Frontal cortex (tissue), 4 donors: ENCODE results near the gene PDGFD. TPM values are rescaled to one million over a fixed set of nuclear protein-coding genes. Genes with fewer than 3 reads are reported as not detected.
A peak's percentile ranks its signal among the peaks of the same experiment; 100 is the strongest.

Source experiments
- DNase-seq, 2 donors: peaks; one replicate each; pipeline ENCODE4 v3.0.0; 2012; ENCODE audit warnings: low spot score in 2 of 2
- FAIRE-seq: peaks from 2 replicates; lab custom pipeline; 2012; peaks lifted over from hg19 to GRCh38; lab: Jason Lieb, UNC
- total RNA-seq: library from RNA; depleted of rRNA; stranded (reverse); fragments of >200 nt; gene quantifications from one replicate; pipeline ENCODE4 v1.2.3, GENCODE V29; 2014
- donor health status: control.
- donor health status: control.
- donor health status: control.

Gene PDGFD
- total RNA-seq, 1 donor from 2014 or later = 7.3 TPM

DNA sequence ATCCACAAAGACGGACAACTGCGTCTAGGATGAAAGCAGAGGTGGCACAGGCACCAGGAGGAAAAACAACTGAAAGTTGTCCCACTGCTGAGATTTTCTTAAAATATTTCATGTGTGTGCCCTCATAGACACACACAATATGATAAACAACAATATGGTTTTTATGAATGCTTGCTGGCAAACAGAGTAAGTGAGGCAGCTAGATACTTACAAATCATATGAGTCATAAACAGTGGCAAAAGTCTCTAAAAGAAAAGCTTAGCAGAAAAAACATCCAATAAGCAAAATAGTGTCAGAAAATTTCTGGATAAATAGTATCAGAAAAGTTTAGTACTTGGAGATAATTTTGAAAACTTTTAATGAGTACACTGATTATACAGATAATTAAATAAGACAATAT, 228.7 kb downstream of the PDGFD start:
- FAIRE-seq (no peak), DNase-seq (no peak)

DNA sequence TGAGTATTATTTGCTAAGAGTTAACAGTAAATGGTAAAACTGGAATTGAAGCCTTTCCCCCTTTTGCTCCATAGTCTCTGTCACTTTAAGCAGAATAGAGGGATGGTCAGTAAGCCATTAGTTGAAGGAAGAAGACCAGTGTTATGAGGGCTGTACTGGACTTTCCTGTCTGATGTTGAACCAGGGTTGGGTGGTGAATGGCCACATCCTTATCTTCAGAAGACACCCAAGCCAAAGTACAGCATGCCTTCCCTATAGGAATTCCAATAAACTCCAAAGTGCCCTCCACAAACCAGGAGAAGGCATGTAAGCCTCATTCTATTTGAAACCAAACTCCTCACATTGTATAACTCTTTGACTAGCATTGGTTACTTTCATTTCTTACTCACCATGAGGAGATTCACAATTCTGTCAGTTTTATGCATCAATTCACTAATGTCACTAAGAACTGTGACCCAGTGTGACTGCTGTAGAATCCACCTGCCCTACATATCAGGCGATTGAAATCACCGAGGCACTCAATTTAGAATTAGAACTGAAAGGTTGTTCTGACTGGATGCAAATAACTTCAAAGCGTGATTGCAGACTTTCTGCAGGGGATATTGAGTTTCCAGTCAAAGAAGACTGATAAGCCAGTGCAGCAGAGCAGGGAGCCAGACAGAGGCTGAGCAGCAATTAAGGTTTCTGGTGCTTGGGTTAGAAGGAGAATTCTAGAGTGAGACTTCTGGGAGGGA, 234.6 kb downstream of the PDGFD start:
- DNase-seq (no peak), FAIRE-seq (no peak)

DNA sequence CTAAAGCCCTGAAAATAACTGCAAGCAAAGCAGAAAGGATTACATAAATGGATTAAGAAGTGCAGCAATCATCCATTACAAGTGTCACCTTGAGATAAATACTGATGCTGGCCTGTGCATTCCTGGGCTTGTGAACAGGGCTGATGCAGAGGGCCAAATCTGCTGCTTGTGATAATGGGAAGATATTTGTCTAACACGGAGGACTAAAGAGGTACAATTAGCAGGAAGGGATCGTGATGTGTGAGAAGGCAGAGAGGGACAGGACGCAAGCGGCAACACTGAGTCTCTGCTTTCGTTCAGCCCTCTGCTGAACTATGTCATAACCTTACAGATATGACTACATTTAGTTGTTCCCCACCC, 235.2 kb downstream of the PDGFD start:
- FAIRE-seq = no peak
- no peak for DNase-seq

DNA sequence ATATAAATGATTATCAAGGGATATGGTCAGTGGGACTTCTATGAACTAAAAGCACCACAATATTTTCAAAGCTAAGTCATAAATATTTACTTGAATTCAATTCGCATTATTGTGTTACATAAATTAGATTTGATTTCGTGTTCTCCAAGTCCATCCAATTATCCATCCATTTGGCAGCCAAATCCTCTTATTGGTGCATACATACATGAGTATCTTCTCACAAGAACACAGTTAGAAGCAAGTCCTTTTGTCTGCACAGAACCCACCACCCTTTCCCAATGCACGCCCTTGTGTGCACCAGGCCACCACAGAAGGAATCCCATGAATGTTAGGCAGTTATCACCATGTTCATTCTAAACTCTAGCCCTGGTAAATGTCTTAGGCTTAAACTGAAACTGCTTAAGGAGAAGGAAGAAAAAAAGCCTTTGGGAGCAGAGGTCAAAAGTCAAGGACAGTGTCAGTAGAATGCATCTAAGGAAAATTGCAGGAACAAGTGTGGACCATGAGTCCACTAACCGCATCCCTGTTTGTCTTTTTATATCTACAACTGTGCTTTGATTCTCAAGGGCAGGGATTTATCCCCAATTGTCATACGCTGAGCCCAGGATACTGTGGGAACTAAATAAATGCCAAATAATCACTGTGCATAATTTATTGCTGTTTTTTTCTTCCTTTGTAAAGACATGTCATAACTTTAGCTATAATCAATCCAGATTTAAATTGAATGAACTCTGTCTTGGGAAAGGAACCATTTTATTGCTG, 235.7 kb downstream of the PDGFD start:
- no peak for DNase-seq
- no peak for FAIRE-seq

DNA sequence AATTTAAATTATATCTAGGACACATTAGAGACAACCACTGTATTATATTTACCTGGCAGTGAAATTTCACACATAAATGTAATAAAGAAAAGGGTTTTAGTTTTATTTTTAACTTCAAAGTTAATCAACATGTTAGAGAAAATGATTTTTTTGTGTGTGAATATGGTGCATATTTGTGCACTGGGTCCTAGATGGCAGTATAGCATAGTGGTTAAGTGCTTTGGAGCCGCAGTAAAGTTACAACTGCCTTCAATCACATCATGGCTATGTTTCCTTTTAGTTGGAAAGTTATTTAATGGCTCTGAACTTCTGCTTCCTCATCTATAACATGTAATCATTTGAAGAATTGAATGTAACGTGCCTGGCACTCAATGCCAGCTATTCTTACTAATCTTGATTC, 236.4 kb downstream of the PDGFD start:
- FAIRE-seq = peak; percentile 49

DNA sequence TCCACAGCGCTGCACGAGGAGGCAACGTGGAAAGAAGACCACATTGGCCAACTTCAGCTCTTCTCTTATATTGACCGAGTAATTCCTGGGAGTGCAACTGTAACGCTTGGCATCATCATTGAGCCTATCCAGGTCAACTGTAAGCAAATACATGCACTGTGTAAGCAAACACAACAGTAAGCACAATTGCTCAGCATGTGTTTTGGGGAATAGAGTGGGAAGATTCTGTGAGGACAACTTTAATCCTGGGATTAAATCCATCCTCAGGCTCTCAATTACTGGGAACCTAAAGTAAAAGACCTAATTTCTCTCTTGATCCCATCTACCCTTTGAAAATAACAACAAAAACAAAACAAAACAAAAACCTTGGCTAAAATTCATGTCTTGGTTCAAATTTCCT, 237.0 kb downstream of the PDGFD start:
- no peak for FAIRE-seq
- DNase-seq = no peak

More for the DNA sequence above, 236.4 kb downstream of the PDGFD start:
- DNase-seq = no peak

DNA sequence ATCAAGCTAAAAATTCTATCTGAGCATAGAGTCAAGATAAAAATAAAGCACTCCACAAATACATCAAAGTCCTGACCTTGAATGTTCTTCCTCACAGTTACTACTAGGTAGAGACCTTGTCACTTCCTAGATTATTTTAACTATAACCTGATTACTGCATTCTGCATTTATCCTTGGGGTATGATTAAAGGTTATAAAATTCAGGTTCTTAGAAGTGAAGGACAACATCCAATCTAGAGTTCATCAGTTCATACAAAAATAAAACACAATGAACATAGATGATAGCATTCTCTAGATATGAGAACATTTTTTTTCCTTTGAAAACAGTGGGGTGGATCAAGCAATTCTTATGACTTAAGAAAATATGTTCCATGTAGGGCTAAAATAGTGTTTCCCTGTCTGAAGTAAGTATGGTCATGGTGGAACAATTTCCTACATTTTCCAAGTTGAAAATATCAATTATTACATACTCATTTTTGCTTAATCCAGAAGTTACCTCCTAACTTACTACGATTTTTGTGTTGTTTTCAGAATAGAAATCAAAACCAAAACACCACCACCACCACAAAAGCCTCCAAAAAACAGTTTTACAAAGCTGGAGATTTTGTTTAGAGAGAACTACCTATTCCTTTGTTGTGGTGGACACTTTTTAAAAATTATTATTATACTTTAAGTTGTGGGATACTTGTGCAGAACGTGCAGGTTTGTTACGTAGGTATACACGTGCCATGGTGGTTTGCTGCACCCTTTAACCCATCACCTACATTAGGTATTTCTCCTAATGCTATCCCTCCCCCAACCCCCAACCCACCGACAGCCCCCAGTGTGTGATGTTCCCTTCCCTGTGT, 239.6 kb downstream of the PDGFD start:
- no peak for FAIRE-seq
- DNase-seq = no peak

DNA sequence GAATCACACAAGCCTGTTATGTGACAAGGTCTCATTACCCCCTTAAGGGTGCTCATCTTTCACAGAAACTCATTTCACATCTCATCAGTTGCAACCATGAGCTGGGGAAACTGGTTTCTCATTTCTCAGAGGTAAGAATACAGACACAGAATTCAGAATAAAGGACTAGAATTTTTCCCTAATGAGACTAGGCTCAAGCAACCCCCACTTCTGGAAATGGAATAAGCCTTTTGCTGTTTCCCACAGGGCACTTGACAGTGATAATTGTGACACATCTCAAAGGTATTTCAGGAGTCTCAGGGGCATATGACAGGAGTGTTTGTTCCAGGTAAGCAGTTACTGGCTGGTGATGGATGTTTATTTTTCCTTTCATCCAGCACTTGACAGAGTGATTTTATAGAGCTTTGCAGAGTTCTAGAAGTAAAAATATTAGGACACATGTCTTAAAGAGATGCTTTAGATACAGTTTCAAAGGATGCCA, 240.5 kb downstream of the PDGFD start:
- FAIRE-seq (no peak), DNase-seq (no peak)

DNA sequence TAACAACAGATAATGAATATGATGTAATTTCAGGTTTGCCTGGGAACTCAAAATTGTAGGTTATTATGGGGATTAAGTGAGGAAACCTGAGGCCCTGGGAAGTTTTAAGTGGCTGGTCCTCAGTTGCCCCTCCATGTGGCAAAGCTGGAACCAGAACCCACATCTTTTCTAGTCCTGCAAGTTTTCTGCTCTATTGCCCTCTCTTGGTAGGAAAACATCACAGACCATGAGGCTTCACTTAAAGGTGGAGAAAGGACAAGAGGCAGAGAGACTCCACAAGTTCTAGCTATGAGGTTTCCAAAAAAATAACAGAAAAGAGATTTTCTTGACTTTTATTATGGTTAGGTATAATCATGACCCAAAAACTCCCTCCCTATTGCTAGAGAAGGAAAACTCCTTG, 243.0 kb downstream of the PDGFD start:
- DNase-seq (no peak), FAIRE-seq (no peak)

DNA sequence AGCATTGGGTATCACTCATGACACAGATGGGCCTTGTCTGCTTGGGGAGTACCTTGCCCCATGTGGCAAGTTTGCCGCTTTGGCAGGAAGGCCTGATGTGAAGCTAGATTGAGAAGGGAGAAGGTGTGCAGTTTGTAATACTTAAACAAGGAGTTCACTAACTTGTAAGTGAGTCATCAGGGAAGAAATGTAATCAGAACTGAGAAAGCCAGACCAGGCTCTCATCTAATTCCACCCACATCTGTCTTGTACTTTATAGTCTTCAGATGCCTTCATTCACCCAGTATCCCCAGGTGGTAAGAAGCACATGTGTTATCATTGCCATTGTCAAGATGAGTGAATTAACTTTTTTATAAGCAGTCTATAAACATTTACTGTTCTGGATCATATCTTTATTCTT, 243.5 kb downstream of the PDGFD start:
- DNase-seq = no peak

DNA sequence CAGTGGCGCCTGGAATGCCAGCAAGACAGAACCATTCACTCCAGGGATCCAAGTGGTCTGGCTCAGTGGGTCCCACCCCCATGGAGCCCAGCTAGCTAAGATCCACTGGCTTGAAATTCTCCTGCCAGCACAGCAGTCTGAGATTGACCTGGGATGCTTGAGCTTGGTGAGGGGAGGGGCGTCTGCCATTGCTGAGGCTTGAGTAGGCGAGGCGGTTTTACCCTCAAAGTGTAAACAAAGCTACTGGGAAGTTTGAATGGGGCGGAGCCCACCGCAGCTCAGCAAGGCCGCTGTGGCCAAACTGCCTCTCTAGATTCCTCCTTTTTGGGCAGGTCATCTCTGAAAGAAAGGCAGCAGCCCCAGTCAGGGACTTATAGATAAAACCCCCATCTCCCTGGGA, 253.2 kb downstream of the PDGFD start:
- FAIRE-seq = no peak

More for the DNA sequence above, 243.5 kb downstream of the PDGFD start:
- FAIRE-seq = no peak

DNA sequence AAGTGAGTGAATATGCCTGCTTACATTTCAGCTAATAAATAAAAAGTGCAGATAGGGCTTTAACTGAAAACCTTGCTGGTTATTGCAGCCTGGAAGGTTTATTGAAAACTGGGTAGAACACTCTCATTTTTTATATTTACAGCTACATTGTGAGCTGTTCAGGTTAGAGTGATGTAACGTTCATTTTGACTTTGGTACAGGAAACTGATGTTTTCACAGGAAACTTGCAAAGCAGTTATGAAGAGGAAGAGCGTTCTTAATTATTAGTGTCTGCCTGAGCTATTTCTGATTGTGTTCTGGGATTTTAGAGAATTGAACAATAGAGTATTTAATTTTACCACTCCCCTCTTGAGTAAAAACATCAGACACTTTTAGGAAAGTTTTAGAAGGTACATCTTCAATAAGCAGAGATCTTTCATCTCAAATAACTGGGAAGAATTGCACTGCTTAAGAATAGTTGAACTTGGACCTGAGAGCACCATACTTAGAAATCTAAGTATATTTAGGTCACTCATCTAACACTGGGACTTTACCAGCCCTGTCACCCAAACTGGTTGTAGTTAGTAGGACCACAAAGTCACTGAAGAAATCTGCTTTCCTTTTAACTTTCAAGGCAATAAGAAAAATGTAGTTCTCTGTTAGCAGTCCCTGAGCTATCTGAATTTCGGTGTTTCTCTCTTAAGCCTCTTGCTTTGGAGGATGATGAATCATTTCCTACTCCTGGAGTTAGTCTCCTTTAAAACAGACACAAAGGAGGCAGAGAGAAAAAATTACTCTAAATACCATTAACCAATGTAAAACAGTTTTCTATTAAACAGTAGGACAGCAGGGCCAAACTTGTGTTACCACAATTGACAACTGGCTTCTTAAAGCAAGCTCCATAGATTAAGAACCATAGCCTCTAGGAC, 256.1 kb downstream of the PDGFD start:
- DNase-seq (no peak), FAIRE-seq (no peak)

More for the DNA sequence above, 253.2 kb downstream of the PDGFD start:
- no peak for DNase-seq

DNA sequence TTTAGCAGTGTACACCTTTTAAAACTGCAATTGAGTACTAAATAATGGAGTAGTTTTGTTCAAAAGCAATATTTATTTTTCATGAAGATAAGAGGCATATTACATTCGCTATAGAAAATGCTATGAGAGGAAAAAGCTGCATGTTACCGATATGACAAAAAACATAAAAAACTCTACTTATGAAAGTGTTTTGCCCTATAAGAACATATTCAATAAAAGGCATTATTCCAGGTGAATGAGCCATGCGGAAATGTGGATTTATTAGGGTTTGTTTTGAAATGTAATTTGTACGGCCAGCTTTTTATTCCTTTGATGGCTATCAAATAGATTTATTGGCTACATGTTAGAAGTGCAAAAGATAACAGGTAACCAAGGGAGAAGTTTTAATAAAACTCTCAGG, 256.8 kb downstream of the PDGFD start:
- no peak for DNase-seq

DNA sequence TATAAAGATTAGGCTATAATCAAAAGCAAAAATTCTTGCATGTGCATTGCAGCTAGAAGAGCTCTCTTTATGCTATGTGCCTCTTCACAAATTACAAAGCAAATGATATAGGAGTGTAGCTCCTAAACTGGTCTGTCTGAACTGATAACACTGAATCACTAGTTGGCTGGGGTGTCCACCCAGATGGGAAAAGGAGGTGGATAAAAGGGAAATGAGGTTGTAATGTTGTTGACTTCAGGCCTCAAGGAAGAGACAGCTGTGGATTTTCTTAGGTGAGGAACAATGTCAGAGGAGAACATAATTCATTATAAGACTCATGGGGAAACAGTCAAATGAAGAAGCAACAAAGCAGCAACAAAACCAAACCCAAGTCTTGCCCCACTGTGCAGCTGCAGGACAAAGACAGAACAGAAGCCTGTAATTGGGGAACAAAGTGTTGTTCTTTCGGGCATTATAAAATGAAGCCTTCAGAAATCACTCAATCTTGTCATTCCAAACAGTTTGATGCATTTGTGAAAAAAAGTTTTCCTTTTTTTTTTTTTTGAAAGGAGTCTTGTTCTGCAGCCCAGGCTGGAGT, 257.6 kb downstream of the PDGFD start:
- FAIRE-seq (no peak), DNase-seq (no peak)

More for the DNA sequence above, 256.8 kb downstream of the PDGFD start:
- FAIRE-seq = no peak

DNA sequence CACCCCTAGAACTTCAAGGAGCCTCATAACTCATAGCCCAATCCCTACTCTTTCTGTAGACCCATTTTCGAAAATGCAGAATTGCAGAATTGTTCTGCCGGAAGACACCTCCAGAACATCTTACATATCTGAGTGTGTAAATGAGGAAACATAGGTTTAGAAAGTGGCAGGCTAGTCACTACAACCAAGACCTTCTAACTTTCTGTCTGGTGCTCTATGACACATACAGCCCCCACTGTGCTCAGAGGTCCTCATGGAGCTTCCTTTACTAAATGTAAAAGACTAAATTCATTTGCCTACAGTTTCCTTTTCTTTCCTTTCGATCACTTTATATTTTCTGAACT, 259.7 kb downstream of the PDGFD start:
- DNase-seq = no peak
- FAIRE-seq = no peak

DNA sequence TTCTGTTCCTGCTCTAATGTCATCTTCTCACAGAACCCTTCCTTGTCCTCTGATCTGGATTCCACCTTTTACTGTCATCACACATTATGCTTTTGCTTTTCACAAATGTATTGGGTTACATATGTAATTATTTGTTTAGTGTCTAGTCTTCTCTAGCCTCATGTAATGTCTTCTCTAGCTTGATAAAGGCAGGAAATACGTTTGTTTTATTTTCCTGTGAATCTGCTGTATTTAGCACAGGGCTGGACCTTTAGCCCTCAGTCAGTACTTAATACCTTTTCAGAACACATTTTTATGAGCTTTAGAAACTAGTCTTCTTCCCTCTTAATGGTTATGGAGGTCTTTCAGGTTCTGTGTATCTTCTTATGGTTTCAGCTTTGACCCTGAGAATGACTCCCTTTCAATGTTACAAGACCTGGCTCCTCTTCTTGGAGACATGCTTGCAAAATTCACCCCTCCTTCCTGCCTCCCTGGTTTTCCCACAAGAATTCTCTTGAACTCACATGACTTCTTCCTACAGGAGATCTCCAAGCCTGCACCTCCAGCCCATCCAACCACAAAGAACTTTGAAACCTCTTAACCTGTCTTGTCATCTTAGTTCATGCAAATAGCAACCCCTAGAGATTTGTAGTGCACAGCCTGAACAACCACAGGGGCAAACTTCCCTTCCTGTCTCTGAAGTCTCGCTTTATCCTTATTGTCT, 260.2 kb downstream of the PDGFD start:
- FAIRE-seq = no peak
- DNase-seq = no peak

DNA sequence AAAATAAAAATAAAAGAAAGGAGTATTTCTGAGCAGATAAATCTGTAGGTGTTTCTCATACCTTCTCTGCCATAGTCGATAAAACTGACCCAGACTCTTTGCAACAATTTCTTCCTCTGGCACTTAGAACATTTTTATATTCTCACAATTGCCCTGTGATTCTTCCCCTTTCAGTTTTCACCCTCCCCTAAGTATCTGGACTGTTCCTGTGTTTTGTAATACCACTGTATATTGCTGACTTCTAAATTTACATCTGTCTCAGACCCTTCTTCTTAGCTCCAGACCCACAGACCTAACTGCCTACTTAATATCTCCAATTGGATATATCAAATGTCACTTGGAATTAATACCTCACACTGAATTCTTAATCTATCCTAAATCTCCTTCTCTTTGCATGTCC, 261.0 kb downstream of the PDGFD start:
- DNase-seq (no peak), FAIRE-seq (no peak)

DNA sequence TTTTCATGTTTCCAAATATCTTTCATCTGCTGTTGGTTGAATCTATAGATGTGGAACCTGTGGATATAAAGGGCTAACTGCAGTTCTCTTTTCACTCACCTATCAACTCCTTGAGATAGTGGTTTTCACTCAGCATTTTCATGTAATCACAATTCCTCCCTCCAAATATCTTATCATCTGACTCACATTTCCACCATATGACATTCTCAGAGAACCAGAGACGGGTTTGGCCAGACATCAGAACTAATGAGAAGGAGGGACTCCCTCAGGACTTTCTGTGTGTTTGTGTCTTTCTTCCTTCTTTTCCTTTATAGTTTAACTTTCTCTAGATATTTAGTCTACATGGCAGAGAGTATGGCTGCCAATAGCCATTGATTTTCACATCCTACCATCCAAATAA, 262.3 kb downstream of the PDGFD start:
- DNase-seq (no peak), FAIRE-seq (no peak)
